CD4-positive, alpha-beta T cell treated with Interleukin-17A for 4 hours (primary cell): ENCODE measurements around the gene CNTN4.

Experiments used
- DNase-seq: peaks from one replicate; pipeline ENCODE4 v3.0.0-alpha.2; 2020; ENCODE audit warnings: mixed read lengths

The CNTN4 gene

GRCh38 chr3:2153547-2153946, 54.9 kb downstream of the CNTN4 start:
- no peak for DNase-seq

GRCh38 chr3:2154621-2155020, 56.0 kb downstream of the CNTN4 start:
- no peak for DNase-seq

- no peak for DNase-seq
Observed at GRCh38 chr3:2156244-2156847, 57.7 kb downstream of the CNTN4 start.

- no peak for DNase-seq
Observed at GRCh38 chr3:2158828-2159227, 60.2 kb downstream of the CNTN4 start.

- no peak for DNase-seq
Observed at GRCh38 chr3:2166552-2166951, 67.9 kb downstream of the CNTN4 start.

GRCh38 chr3:2172561-2173171, 74.0 kb downstream of the CNTN4 start:
- no peak for DNase-seq

- DNase-seq: no peak
Observed at GRCh38 chr3:2180634-2181033, 82.0 kb downstream of the CNTN4 start.

- DNase-seq: no peak
Observed at GRCh38 chr3:2198776-2199279, 100.2 kb downstream of the CNTN4 start.

GRCh38 chr3:2204054-2204453, 105.4 kb downstream of the CNTN4 start:
- no peak for DNase-seq

- no peak for DNase-seq
Observed at GRCh38 chr3:2205692-2206091, 107.0 kb downstream of the CNTN4 start.

GRCh38 chr3:2206536-2206935, 107.9 kb downstream of the CNTN4 start:
- no peak for DNase-seq

- no peak for DNase-seq
Observed at GRCh38 chr3:2211568-2211967, 112.9 kb downstream of the CNTN4 start.

GRCh38 chr3:2212206-2212605, 113.5 kb downstream of the CNTN4 start:
- DNase-seq: no peak

GRCh38 chr3:2218375-2218774, 119.7 kb downstream of the CNTN4 start:
- no peak for DNase-seq

- DNase-seq: no peak
Observed at GRCh38 chr3:2218816-2219215, 120.2 kb downstream of the CNTN4 start.

GRCh38 chr3:2236203-2236602, 137.5 kb downstream of the CNTN4 start:
- DNase-seq: no peak

- DNase-seq: no peak
Observed at GRCh38 chr3:2244137-2244536, 145.5 kb downstream of the CNTN4 start.

- no peak for DNase-seq
Observed at GRCh38 chr3:2246873-2247648, 148.4 kb downstream of the CNTN4 start.

- DNase-seq: no peak
Observed at GRCh38 chr3:2247831-2248230, 149.2 kb downstream of the CNTN4 start.

- DNase-seq: no peak
Observed at GRCh38 chr3:2250783-2251182, 152.1 kb downstream of the CNTN4 start.

GRCh38 chr3:2261747-2262146, 163.1 kb downstream of the CNTN4 start:
- no peak for DNase-seq

- no peak for DNase-seq
Observed at GRCh38 chr3:2262204-2262603, 163.5 kb downstream of the CNTN4 start.

GRCh38 chr3:2266606-2267005, 167.9 kb downstream of the CNTN4 start:
- DNase-seq: no peak

GRCh38 chr3:2268779-2269178, 170.1 kb downstream of the CNTN4 start:
- DNase-seq: no peak
